Prostate gland (tissue), 2 donors: ENCODE results near the gene TMC1.

Source experiments
- CTCF ChIP-seq, 4 experiments: fragments of 200-600 bp in 2 of 4; fragments of 450-650 bp in 2 of 4; sonication (generic) in 2 of 4; IDR thresholded peaks; 1 replicate in 3 of 4; 2 replicates in 1 of 4; pipeline ENCODE4 v1.5.1; 2016 to 2019; ENCODE audit warnings: antibody characterized with exemption in 4 of 4, mild to moderate bottlenecking in 2 of 4, moderate library complexity in 2 of 4
- POLR2AphosphoS5 ChIP-seq: sonication (generic); formaldehyde crosslinking; IDR thresholded peaks from one replicate; pipeline ENCODE4 v1.6.1; 2017; ENCODE audit warnings: antibody characterized with exemption

DNA sequence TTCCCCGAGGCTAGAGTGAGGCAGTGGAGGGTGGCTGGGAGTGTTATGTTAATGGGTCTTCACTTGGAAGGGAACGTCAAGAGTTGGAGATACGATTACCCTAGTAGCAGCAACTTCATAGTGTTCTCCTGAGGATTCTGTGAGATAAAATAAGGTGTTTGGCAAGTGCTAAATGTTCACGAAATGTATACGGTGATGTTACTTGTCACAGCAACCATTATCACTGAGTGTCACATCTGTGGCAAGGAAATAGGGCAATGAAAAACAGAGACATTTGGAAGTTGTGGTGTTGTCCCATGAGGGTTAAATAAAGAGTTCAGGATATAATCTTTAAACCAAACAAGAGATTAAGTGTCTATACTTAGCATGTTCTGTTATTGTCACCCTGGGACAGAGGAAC is 248.1 kb downstream of the TMC1 start:
- TF ChIP-seq POLR2AphosphoS5: no peak
- no peak for TF ChIP-seq CTCF (IDR thresholded peaks at IDR 0.05)
